Ovary (tissue), 3 donors: ENCODE measurements around the gene WDR73.

ENCODE experiments used
- POLR2A ChIP-seq: fragments of 450-650 bp; IDR thresholded peaks from one replicate; pipeline ENCODE4 v1.6.1; 2017; ENCODE audit warnings: antibody characterized with exemption, mild to moderate bottlenecking, moderate library complexity
- TF ChIP-seq, protein P1 (sequence below), 3 donors: fragments of 450-650 bp in 2 of 3; fragments of 200-600 bp in 1 of 3; IDR thresholded peaks; one replicate each; pipeline versions ENCODE4 v1.5.1 to v1.8.0; 2016 to 2022; ENCODE audit warnings: antibody characterized with exemption in 3 of 3, mild to moderate bottlenecking in 1 of 3
- donor health status: DM: no; HTN: no; CAD: no.

DNA sequence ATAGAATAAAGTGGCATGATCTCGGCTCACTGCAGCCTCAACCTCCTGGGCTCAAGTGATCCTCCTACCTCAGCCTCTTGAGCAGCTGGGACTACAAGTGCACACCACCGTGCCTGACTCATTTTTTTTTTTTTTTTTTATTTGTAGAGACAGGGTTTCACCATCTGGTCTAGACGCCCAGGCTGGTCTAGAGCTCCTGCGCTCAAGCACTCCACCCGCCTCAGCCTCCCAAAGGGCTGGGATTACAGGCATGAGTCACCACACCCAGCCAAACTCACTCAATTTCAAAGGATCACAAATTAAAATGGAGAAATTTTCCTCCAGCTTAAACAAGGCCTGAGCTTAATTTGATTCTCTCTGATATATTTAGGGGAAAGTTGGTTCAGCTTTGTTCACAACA lies 31.2 kb upstream of the WDR73 start:
- TF ChIP-seq, protein P1, sequence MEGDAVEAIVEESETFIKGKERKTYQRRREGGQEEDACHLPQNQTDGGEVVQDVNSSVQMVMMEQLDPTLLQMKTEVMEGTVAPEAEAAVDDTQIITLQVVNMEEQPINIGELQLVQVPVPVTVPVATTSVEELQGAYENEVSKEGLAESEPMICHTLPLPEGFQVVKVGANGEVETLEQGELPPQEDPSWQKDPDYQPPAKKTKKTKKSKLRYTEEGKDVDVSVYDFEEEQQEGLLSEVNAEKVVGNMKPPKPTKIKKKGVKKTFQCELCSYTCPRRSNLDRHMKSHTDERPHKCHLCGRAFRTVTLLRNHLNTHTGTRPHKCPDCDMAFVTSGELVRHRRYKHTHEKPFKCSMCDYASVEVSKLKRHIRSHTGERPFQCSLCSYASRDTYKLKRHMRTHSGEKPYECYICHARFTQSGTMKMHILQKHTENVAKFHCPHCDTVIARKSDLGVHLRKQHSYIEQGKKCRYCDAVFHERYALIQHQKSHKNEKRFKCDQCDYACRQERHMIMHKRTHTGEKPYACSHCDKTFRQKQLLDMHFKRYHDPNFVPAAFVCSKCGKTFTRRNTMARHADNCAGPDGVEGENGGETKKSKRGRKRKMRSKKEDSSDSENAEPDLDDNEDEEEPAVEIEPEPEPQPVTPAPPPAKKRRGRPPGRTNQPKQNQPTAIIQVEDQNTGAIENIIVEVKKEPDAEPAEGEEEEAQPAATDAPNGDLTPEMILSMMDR (IDR thresholded peaks at IDR 0.05) = no peak
- no peak for TF ChIP-seq POLR2A
